ENCODE measurements around the gene SSBP2.

The SSBP2 gene

GRCh38 chr5:81429985-81430384, 320.9 kb downstream of the SSBP2 start:
- Histone ChIP-seq H3K27me3 (no peaks in the 10 kb centered on the region), H3K4me1 (peaks cover 11% of the 10 kb centered on the region), H3K9me3 (no peaks in the 10 kb centered on the region), H3K36me3 (no peaks in the 10 kb centered on the region), H3K4me3 (ENCODE audit: low read depth, low read length) (no peak overlapping the region)
- no peak for DNase-seq
- TF ChIP-seq CTCF (IDR thresholded peaks at IDR 0.05; ENCODE audit: low read depth, low read length), result no peak

GRCh38 chr5:81429363-81429762, 321.5 kb downstream of the SSBP2 start:
- DNase-seq, result no peak
- no peaks in the 10 kb centered on the region for H3K27me3 ChIP-seq
- TF ChIP-seq CTCF (IDR thresholded peaks at IDR 0.05; ENCODE audit: low read depth, low read length), result no peak
- peaks cover 11% of the 10 kb centered on the region for H3K4me1 ChIP-seq
- no peaks in the 10 kb centered on the region for H3K36me3 ChIP-seq
- H3K4me3 ChIP-seq (ENCODE audit: low read depth, low read length), result no peak overlapping the region
- no peaks in the 10 kb centered on the region for H3K9me3 ChIP-seq

- H3K4me1 ChIP-seq, result peaks cover 11% of the 10 kb centered on the region
- no peaks in the 10 kb centered on the region for H3K36me3 ChIP-seq
- H3K27me3 ChIP-seq, result no peaks in the 10 kb centered on the region
- TF ChIP-seq CTCF (IDR thresholded peaks at IDR 0.05; ENCODE audit: low read depth, low read length), result no peak
- H3K4me3 ChIP-seq (ENCODE audit: low read depth, low read length), result no peak overlapping the region
- no peak for DNase-seq
- no peaks in the 10 kb centered on the region for H3K9me3 ChIP-seq
Observed at GRCh38 chr5:81428861-81429260, 322.0 kb downstream of the SSBP2 start.

GRCh38 chr5:81428446-81428845, 322.5 kb downstream of the SSBP2 start:
- H3K4me3 ChIP-seq (ENCODE audit: low read depth, low read length), result no peak overlapping the region
- no peak for TF ChIP-seq CTCF (IDR thresholded peaks at IDR 0.05; ENCODE audit: low read depth, low read length)

GRCh38 chr5:81427566-81427965, 323.3 kb downstream of the SSBP2 start:
- H3K27me3 ChIP-seq, result no peaks in the 10 kb centered on the region
- H3K4me3 ChIP-seq (ENCODE audit: low read depth, low read length), result no peak overlapping the region
- no peak for DNase-seq
- no peaks in the 10 kb centered on the region for H3K9me3 ChIP-seq
- peaks cover 11% of the 10 kb centered on the region for H3K4me1 ChIP-seq
- no peak for TF ChIP-seq CTCF (IDR thresholded peaks at IDR 0.05; ENCODE audit: low read depth, low read length)
- no peaks in the 10 kb centered on the region for H3K36me3 ChIP-seq

More at GRCh38 chr5:81428446-81428845, 322.5 kb downstream of the SSBP2 start:
- Histone ChIP-seq H3K27me3 (no peaks in the 10 kb centered on the region), H3K36me3 (no peaks in the 10 kb centered on the region), H3K4me1 (peaks cover 11% of the 10 kb centered on the region), H3K9me3 (no peaks in the 10 kb centered on the region)
- no peak for DNase-seq

GRCh38 chr5:81426359-81427030, 324.4 kb downstream of the SSBP2 start:
- H3K4me1 ChIP-seq, result peaks cover 11% of the 10 kb centered on the region
- H3K4me3 ChIP-seq (ENCODE audit: low read depth, low read length), result no peak overlapping the region
- TF ChIP-seq CTCF (IDR thresholded peaks at IDR 0.05; ENCODE audit: low read depth, low read length), result no peak
- DNase-seq, result no peak
- H3K9me3 ChIP-seq, result no peaks in the 10 kb centered on the region
- H3K27me3 ChIP-seq, result no peaks in the 10 kb centered on the region
- H3K36me3 ChIP-seq, result no peaks in the 10 kb centered on the region

Data from BE2C (cell line).